ENCODE data around the gene MRPL19.

The MRPL19 gene

GRCh38 chr2:75702593-75702992 lies 56.0 kb downstream of the MRPL19 start:
- Histone ChIP-seq H3K9me2 (replicated peaks; ENCODE audit: insufficient read depth, low read length) (no peaks in the 10 kb centered on the region), H3F3A (ENCODE audit: insufficient read depth) (no peaks in the 10 kb centered on the region), H3K27ac (ENCODE audit: low read depth, low read length) (no peak overlapping the region), H3K36me3 (ENCODE audit: low read length) (peaks cover 44% of the 10 kb centered on the region), H2AFZ (ENCODE audit: low read depth, low read length, severe bottlenecking) (no peak overlapping the region), H3K79me2 (ENCODE audit: insufficient read depth, low read length) (0 out of 2 replicates have a peak, but pooled peaks cover 4% of the 10 kb centered on the region), H3K27me3 (ENCODE audit: low read length) (no peaks in the 10 kb centered on the region), H3K9me3 (ENCODE audit: insufficient read depth, low read length) (no peaks in the 10 kb centered on the region), H4K20me1 (ENCODE audit: low read depth, low read length) (no peaks in the 10 kb centered on the region), H3K9ac (ENCODE audit: low read length) (no peak overlapping the region), H3K4me2 (ENCODE audit: low read depth, low read length, poor library complexity, severe bottlenecking) (no peak overlapping the region), H3K4me3 (ENCODE audit: insufficient read depth, low read length, poor library complexity, severe bottlenecking) (no peak overlapping the region)
- no peak for TF ChIP-seq EZH2phosphoT487 (conservative IDR thresholded peaks at IDR 0.05; ENCODE audit: low read length)
- TF ChIP-seq CTCF (IDR thresholded peaks at IDR 0.05; ENCODE audit: insufficient read depth, low read length, poor library complexity, severe bottlenecking), result no peak

- Histone ChIP-seq H3F3A (ENCODE audit: insufficient read depth) (no peaks in the 10 kb centered on the region), H3K27ac (ENCODE audit: low read depth, low read length) (no peak overlapping the region), H3K36me3 (ENCODE audit: low read length) (peaks cover 34% of the 10 kb centered on the region), H3K9me2 (replicated peaks; ENCODE audit: insufficient read depth, low read length) (no peaks in the 10 kb centered on the region), H3K9me3 (ENCODE audit: insufficient read depth, low read length) (no peaks in the 10 kb centered on the region), H3K9ac (ENCODE audit: low read length) (no peak overlapping the region), H4K20me1 (ENCODE audit: low read depth, low read length) (no peaks in the 10 kb centered on the region), H3K4me2 (ENCODE audit: low read depth, low read length, poor library complexity, severe bottlenecking) (no peak overlapping the region), H2AFZ (ENCODE audit: low read depth, low read length, severe bottlenecking) (no peak overlapping the region), H3K27me3 (ENCODE audit: low read length) (no peaks in the 10 kb centered on the region), H3K79me2 (ENCODE audit: insufficient read depth, low read length) (peaks cover 14% of the 10 kb centered on the region), H3K4me3 (ENCODE audit: insufficient read depth, low read length, poor library complexity, severe bottlenecking) (no peak overlapping the region)
- TF ChIP-seq EZH2phosphoT487 (conservative IDR thresholded peaks at IDR 0.05; ENCODE audit: low read length) (no peak), CTCF (IDR thresholded peaks at IDR 0.05; ENCODE audit: insufficient read depth, low read length, poor library complexity, severe bottlenecking) (no peak)
Observed at GRCh38 chr2:75703589-75704287, 57.2 kb downstream of the MRPL19 start.

GRCh38 chr2:75705921-75706320 lies 59.3 kb downstream of the MRPL19 start:
- Histone ChIP-seq H3K27ac (ENCODE audit: low read depth, low read length) (no peak overlapping the region), H3K36me3 (ENCODE audit: low read length) (peaks cover 34% of the 10 kb centered on the region), H3K4me3 (ENCODE audit: insufficient read depth, low read length, poor library complexity, severe bottlenecking) (no peak overlapping the region), H3K9me2 (replicated peaks; ENCODE audit: insufficient read depth, low read length) (no peaks in the 10 kb centered on the region), H3K27me3 (ENCODE audit: low read length) (no peaks in the 10 kb centered on the region), H3K9ac (ENCODE audit: low read length) (no peak overlapping the region), H3F3A (ENCODE audit: insufficient read depth) (peaks cover 7% of the 10 kb centered on the region; the same call in 1 of the 2 replicates), H3K4me2 (ENCODE audit: low read depth, low read length, poor library complexity, severe bottlenecking) (no peak overlapping the region), H2AFZ (ENCODE audit: low read depth, low read length, severe bottlenecking) (no peak overlapping the region), H4K20me1 (ENCODE audit: low read depth, low read length) (no peaks in the 10 kb centered on the region), H3K9me3 (ENCODE audit: insufficient read depth, low read length) (no peaks in the 10 kb centered on the region), H3K79me2 (ENCODE audit: insufficient read depth, low read length) (peaks cover 31% of the 10 kb centered on the region)
- TF ChIP-seq EZH2phosphoT487 (conservative IDR thresholded peaks at IDR 0.05; ENCODE audit: low read length) (no peak), CTCF (IDR thresholded peaks at IDR 0.05; ENCODE audit: insufficient read depth, low read length, poor library complexity, severe bottlenecking) (no peak)
